H9 (cell line): ENCODE results near the gene GSC2. TPM values are rescaled to one million over a fixed set of nuclear protein-coding genes. Genes with fewer than 3 reads are reported as not detected.

ENCODE experiments used
- DNase-seq: peaks from one replicate; pipeline ENCODE4 v3.0.0-alpha.2; 2017
- H2AFZ ChIP-seq: one replicate; pipeline ENCODE4 v1.6.1; 2013; ENCODE audit warnings: mild to moderate bottlenecking, low read length, control low read depth, moderate library complexity
- H2AK5ac ChIP-seq: 2 replicates; pipeline ENCODE4 v1.6.1; 2013; ENCODE audit warnings: low read length, control low read depth, mixed read lengths; ENCODE audit not compliant: insufficient read length
- H2BK120ac ChIP-seq: one replicate; pipeline ENCODE4 v1.6.1; 2013; ENCODE audit warnings: low read depth, mild to moderate bottlenecking, low read length, control low read depth, inconsistent platforms; ENCODE audit not compliant: poor library complexity, severe bottlenecking
- H2BK12ac ChIP-seq: 2 replicates; pipeline ENCODE4 v1.6.1; 2013; ENCODE audit warnings: low read length, control low read depth, mixed read lengths, low read depth; ENCODE audit not compliant: insufficient read length
- H2BK15ac ChIP-seq: 2 replicates; pipeline ENCODE4 v1.6.1; 2013; ENCODE audit warnings: low read depth, low read length, control low read depth
- H2BK20ac ChIP-seq: one replicate; pipeline ENCODE4 v1.6.1; 2013; ENCODE audit warnings: low read depth, mild to moderate bottlenecking, low read length, control low read depth, inconsistent platforms; ENCODE audit not compliant: poor library complexity, severe bottlenecking
- H2BK5ac ChIP-seq: 2 replicates; pipeline ENCODE4 v1.6.1; 2013; ENCODE audit warnings: low read length, control low read depth, mixed read lengths; ENCODE audit not compliant: insufficient read length
- H3K14ac ChIP-seq: 2 replicates; pipeline ENCODE4 v1.6.1; 2013; ENCODE audit warnings: low read length, control low read depth; ENCODE audit not compliant: insufficient read depth
- H3K18ac ChIP-seq: 2 replicates; pipeline ENCODE4 v1.6.1; 2013; ENCODE audit warnings: low read depth, mild to moderate bottlenecking, mixed read lengths, low read length, control low read depth; ENCODE audit not compliant: insufficient read length
- H3K23ac ChIP-seq: 2 replicates; pipeline ENCODE4 v1.6.1; 2013; ENCODE audit warnings: low read length, control low read depth, mixed read lengths, low read depth; ENCODE audit not compliant: insufficient read length
- H3K23me2 ChIP-seq: 2 replicates; pipeline ENCODE4 v1.6.1; 2013; ENCODE audit warnings: low read depth, mild to moderate bottlenecking, mixed read lengths, low read length, control low read depth; ENCODE audit not compliant: insufficient read length, poor library complexity, severe bottlenecking
- H3K27ac ChIP-seq: 2 replicates; pipeline ENCODE4 v1.5.1; 2013; ENCODE audit warnings: low read length, control low read depth, mixed read lengths, low read depth; ENCODE audit not compliant: insufficient read length
- H3K27me3 ChIP-seq: 2 replicates; pipeline ENCODE4 v1.6.1; 2013; ENCODE audit warnings: low read length, control low read depth, inconsistent platforms; ENCODE audit not compliant: insufficient read depth
- H3K4ac ChIP-seq: 2 replicates; pipeline ENCODE4 v1.6.1; 2013; ENCODE audit warnings: low read depth, mild to moderate bottlenecking, control low read depth, inconsistent platforms, low read length, moderate library complexity
- H3K4me1 ChIP-seq: 2 replicates; pipeline ENCODE4 v1.6.1; 2013; ENCODE audit warnings: low read length, control low read depth, inconsistent platforms; ENCODE audit not compliant: insufficient read depth
- H3K4me2 ChIP-seq: 2 replicates; pipeline ENCODE4 v1.6.1; 2013; ENCODE audit warnings: low read length, control low read depth, mixed read lengths; ENCODE audit not compliant: insufficient read length, insufficient read depth
- H3K56ac ChIP-seq: 2 replicates; pipeline ENCODE4 v1.6.1; 2013; ENCODE audit warnings: low read depth, mild to moderate bottlenecking, mixed read lengths, low read length, control low read depth; ENCODE audit not compliant: insufficient read length
- H3K79me1 ChIP-seq: 2 replicates; pipeline ENCODE4 v1.6.1; 2013; ENCODE audit warnings: low read depth, mild to moderate bottlenecking, moderate library complexity, low read length, control low read depth, inconsistent platforms; ENCODE audit not compliant: insufficient read depth, poor library complexity, severe bottlenecking
- H3K79me2 ChIP-seq: 2 replicates; pipeline ENCODE4 v1.6.1; 2013; ENCODE audit warnings: low read length, control low read depth, inconsistent platforms; ENCODE audit not compliant: insufficient read depth
- H3K9ac ChIP-seq: 2 replicates; pipeline ENCODE4 v1.6.1; 2013; ENCODE audit warnings: low read length, control low read depth, mixed read lengths; ENCODE audit not compliant: insufficient read length; ENCODE audit errors: extremely low read depth
- H3K9me3 ChIP-seq: one replicate; pipeline ENCODE4 v1.6.1; 2013; ENCODE audit warnings: low read depth, low read length, inconsistent platforms; ENCODE audit not compliant: control insufficient read depth
- H3T11ph ChIP-seq: one replicate; pipeline ENCODE4 v1.6.1; 2013; ENCODE audit warnings: mild to moderate bottlenecking, low read length, control low read depth, inconsistent platforms
- H4K20me1 ChIP-seq: one replicate; pipeline ENCODE4 v1.6.1; 2013; ENCODE audit not compliant: control insufficient read depth, insufficient read length, insufficient read depth
- H4K5ac ChIP-seq: 2 replicates; pipeline ENCODE4 v1.6.1; 2013; ENCODE audit warnings: low read depth, mild to moderate bottlenecking, mixed read lengths, low read length, control low read depth; ENCODE audit not compliant: insufficient read length
- H4K8ac ChIP-seq: replicated peaks from 2 replicates; pipeline ENCODE4 v1.6.1; 2013; ENCODE audit warnings: low read length, control low read depth, mixed read lengths, low read depth; ENCODE audit not compliant: insufficient read length
- H4K91ac ChIP-seq: 2 replicates; pipeline ENCODE4 v1.6.1; 2013; ENCODE audit warnings: low read depth, mild to moderate bottlenecking, moderate library complexity, mixed read lengths, low read length, control low read depth; ENCODE audit not compliant: insufficient read length
- H3K27ac Mint-ChIP-seq, 3 experiments: 2 replicates in 2 of 3; 3 replicates in 1 of 3; pipeline ENCODE4 v1.8.0; 2020 to 2021; ENCODE audit warnings: mixed read lengths in 3 of 3, mild to moderate bottlenecking in 1 of 3, moderate library complexity in 1 of 3
- H3K27me3 Mint-ChIP-seq: 2 replicates; pipeline ENCODE4 v1.8.0; 2021; ENCODE audit warnings: low read depth, mild to moderate bottlenecking, moderate library complexity, mixed read lengths
- H3K36me3 Mint-ChIP-seq, 3 experiments: 2 replicates in 2 of 3; 3 replicates in 1 of 3; pipeline ENCODE4 v1.8.0; 2020 to 2021; ENCODE audit warnings: low read depth in 3 of 3, mixed read lengths in 3 of 3; ENCODE audit not compliant: insufficient read depth in 1 of 3
- H3K4me1 Mint-ChIP-seq, 2 experiments: 2 replicates each; pipeline ENCODE4 v1.8.0; 2020; ENCODE audit warnings: mixed read lengths in 2 of 2
- H3K4me3 Mint-ChIP-seq, 2 experiments: 2 replicates in 1 of 2; 3 replicates in 1 of 2; pipeline ENCODE4 v1.8.0; 2020 to 2021; ENCODE audit warnings: mild to moderate bottlenecking in 2 of 2, mixed read lengths in 2 of 2, moderate library complexity in 1 of 2
- H3K9me3 Mint-ChIP-seq, 2 experiments: 2 replicates in 1 of 2; 3 replicates in 1 of 2; pipeline ENCODE4 v1.8.0; 2020; ENCODE audit warnings: mild to moderate bottlenecking in 2 of 2, mixed read lengths in 2 of 2, moderate library complexity in 1 of 2
- CTCF ChIP-seq: fragments of 200-600 bp; sonication (generic); conservative IDR thresholded peaks from 3 replicates; pipeline ENCODE4 v1.8.0; 2021; ENCODE audit warnings: antibody characterized with exemption, mild to moderate bottlenecking
- WGBS: extraction: QIAGEN DNeasy Blood & Tissue Kit; methylation state at CpG from one replicate; pipeline ENCODE4 v1.1.7; 2013; ENCODE audit warnings: missing lambda C conversion rate, low lambda C conversion rate, mixed read lengths; ENCODE audit not compliant: insufficient read length; ENCODE audit errors: extremely low coverage; 5-methylcytosine and 5-hydroxymethylcytosine counted together
- total RNA-seq: library from RNA; stranded (reverse); gene quantifications from 2 replicates; pipeline ENCODE4 v1.2.1, GENCODE V29; 2021

Gene GSC2
- total RNA-seq, 1 experiment from 2014 or later = 0.22 TPM

DNA sequence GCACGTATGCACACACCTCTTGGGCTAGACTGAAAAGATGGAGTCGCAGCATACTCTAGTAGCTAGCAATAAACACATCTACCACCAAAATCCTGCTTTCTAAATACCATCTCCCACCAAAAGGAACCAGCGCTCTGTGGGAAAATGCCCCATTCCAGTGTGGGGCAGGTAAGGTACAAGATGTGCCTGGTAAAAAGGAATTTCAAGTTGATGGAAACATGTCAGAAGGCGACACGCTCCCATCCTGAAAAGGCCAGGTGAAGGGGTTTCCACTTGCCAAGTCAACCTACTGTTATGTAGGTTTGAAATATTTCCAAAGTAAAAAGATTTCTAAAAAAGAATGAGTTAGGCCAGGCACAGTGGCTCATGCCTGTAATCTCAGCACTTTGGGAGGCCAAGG lies 36.7 kb downstream of the GSC2 start:
- Histone ChIP-seq H3K79me1 (peaks cover 3% of the 10 kb centered on the region), H3K4me2 (no peak overlapping the region), H2AFZ (no peak overlapping the region), H2BK20ac (no peak overlapping the region), H3K9me3 (no peaks in the 10 kb centered on the region), H2BK5ac (no peak overlapping the region), H3K23ac (no peak overlapping the region), H4K91ac (no peak overlapping the region), H3K23me2 (no peaks in the 10 kb centered on the region), H2BK120ac (no peak overlapping the region), H3K27ac (no peak overlapping the region), H3K18ac (no peak overlapping the region), H3T11ph (no peak overlapping the region), H3K79me2 (peaks cover 22% of the 10 kb centered on the region; the same call in 1 of the 2 replicates), H2AK5ac (no peak overlapping the region), H3K14ac (no peak overlapping the region), H4K5ac (no peak overlapping the region), H3K4me1 (peaks cover 8% of the 10 kb centered on the region; the same call in 1 of the 2 replicates), H4K20me1 (peaks cover 2% of the 10 kb centered on the region), H4K8ac (no peak overlapping the region), H3K27me3 (no peaks in the 10 kb centered on the region), H2BK15ac (no peak overlapping the region), H2BK12ac (no peak overlapping the region), H3K56ac (no peak overlapping the region), H3K9ac (no peak overlapping the region), H3K4ac (no peak overlapping the region)
- no peaks in the 10 kb centered on the region for H3K27me3 Mint-ChIP-seq
- no peak for TF ChIP-seq CTCF
- DNase-seq = no peak
- peaks cover 0 to 1% (median 0%) of the 10 kb centered on the region in 3 experiments; a peak in 2 of 7 replicates for H3K36me3 Mint-ChIP-seq
- WGBS = no CpG with 5 or more reads among the region's 5 CpGs
- H3K27ac Mint-ChIP-seq = no peak overlapping the region
- H3K4me1 Mint-ChIP-seq = peaks cover 25 to 44% of the 10 kb centered on the region in 2 experiments
- H3K4me3 Mint-ChIP-seq = no peak overlapping the region
- no peaks in the 10 kb centered on the region for H3K9me3 Mint-ChIP-seq
